GM23338 (cell line): ENCODE measurements around the gene XPOT.

ENCODE experiments used
- CREB1 ChIP-seq: fragments of 250-450 bp; sonication (Bioruptor Pico); IDR thresholded peaks from 2 replicates; pipeline ENCODE4 v1.5.0; 2020; ENCODE audit warnings: low read depth, mild to moderate bottlenecking, moderate library complexity
- EZH2 ChIP-seq: fragments of 200-600 bp; sonication (generic); IDR thresholded peaks from one replicate; pipeline ENCODE4 v1.8.0; 2017; ENCODE audit warnings: antibody characterized with exemption, mild to moderate bottlenecking, low read depth; ENCODE audit not compliant: unreplicated experiment
- EZH2phosphoT487 ChIP-seq: fragments of 200-600 bp; sonication (generic); IDR thresholded peaks from one replicate; pipeline ENCODE4 v1.8.1; 2018; ENCODE audit warnings: antibody characterized with exemption; ENCODE audit not compliant: unreplicated experiment
- JUNB ChIP-seq: IDR thresholded peaks from one replicate; pipeline ENCODE4 v1.6.1; 2016; ENCODE audit warnings: antibody characterized with exemption; ENCODE audit not compliant: unreplicated experiment
- NANOG ChIP-seq: IDR thresholded peaks from 2 replicates; pipeline ENCODE4 v1.6.1; 2016; ENCODE audit warnings: antibody characterized with exemption, borderline replicate concordance
- POLR2AphosphoS5 ChIP-seq: IDR thresholded peaks from 2 replicates; pipeline ENCODE4 v1.6.1; 2016; ENCODE audit warnings: antibody characterized with exemption, low read depth
- REST ChIP-seq: IDR thresholded peaks from one replicate; pipeline ENCODE4 v1.6.1; 2018; ENCODE audit warnings: antibody characterized with exemption; ENCODE audit not compliant: unreplicated experiment
- STAT1 ChIP-seq: IDR thresholded peaks from one replicate; pipeline ENCODE4 v1.6.1; 2016; ENCODE audit warnings: antibody characterized with exemption; ENCODE audit not compliant: unreplicated experiment
- ZNF114 ChIP-seq: fragments of 250-450 bp; sonication (Bioruptor Pico); IDR thresholded peaks from 2 replicates; pipeline ENCODE4 v1.5.0; 2020; ENCODE audit warnings: mild to moderate bottlenecking, moderate library complexity
- ZNF462 ChIP-seq: fragments of 250-450 bp; sonication (Bioruptor Pico); IDR thresholded peaks from 2 replicates; pipeline ENCODE4 v1.5.0; 2020; ENCODE audit warnings: mild to moderate bottlenecking, moderate library complexity
- TF ChIP-seq, protein P1 (sequence below), 2 experiments: fragments of 200-600 bp in 1 of 2; sonication (generic) in 1 of 2; conservative IDR thresholded peaks; 2 replicates each; pipeline versions ENCODE4 v1.5.1 to v1.6.1; 2016 to 2017; ENCODE audit warnings: antibody characterized with exemption in 2 of 2, low read depth in 2 of 2, mild to moderate bottlenecking in 2 of 2, moderate library complexity in 1 of 2
- TF ChIP-seq, protein P2 (sequence below): IDR thresholded peaks from 2 replicates; pipeline ENCODE4 v1.6.1; 2016; ENCODE audit warnings: antibody characterized with exemption

GRCh38 chr12:64478661-64479060, 74.5 kb downstream of the XPOT start:
- TF ChIP-seq, protein P1, sequence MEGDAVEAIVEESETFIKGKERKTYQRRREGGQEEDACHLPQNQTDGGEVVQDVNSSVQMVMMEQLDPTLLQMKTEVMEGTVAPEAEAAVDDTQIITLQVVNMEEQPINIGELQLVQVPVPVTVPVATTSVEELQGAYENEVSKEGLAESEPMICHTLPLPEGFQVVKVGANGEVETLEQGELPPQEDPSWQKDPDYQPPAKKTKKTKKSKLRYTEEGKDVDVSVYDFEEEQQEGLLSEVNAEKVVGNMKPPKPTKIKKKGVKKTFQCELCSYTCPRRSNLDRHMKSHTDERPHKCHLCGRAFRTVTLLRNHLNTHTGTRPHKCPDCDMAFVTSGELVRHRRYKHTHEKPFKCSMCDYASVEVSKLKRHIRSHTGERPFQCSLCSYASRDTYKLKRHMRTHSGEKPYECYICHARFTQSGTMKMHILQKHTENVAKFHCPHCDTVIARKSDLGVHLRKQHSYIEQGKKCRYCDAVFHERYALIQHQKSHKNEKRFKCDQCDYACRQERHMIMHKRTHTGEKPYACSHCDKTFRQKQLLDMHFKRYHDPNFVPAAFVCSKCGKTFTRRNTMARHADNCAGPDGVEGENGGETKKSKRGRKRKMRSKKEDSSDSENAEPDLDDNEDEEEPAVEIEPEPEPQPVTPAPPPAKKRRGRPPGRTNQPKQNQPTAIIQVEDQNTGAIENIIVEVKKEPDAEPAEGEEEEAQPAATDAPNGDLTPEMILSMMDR (conservative IDR thresholded peaks at IDR 0.05; ENCODE audit: low read depth in 2 of 2), result no peak
- TF ChIP-seq EZH2 (no peak), POLR2AphosphoS5 (no peak), EZH2phosphoT487 (no peak), NANOG (no peak), ZNF114 (no peak), REST (no peak), CREB1 (CRISPR knock-in tag) (no peak), JUNB (no peak), STAT1 (no peak), ZNF462 (CRISPR knock-in tag) (no peak)
- TF ChIP-seq, protein P2, sequence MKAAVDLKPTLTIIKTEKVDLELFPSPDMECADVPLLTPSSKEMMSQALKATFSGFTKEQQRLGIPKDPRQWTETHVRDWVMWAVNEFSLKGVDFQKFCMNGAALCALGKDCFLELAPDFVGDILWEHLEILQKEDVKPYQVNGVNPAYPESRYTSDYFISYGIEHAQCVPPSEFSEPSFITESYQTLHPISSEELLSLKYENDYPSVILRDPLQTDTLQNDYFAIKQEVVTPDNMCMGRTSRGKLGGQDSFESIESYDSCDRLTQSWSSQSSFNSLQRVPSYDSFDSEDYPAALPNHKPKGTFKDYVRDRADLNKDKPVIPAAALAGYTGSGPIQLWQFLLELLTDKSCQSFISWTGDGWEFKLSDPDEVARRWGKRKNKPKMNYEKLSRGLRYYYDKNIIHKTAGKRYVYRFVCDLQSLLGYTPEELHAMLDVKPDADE, result no peak
